ENCODE data around the gene SLC66A3.

DNA sequence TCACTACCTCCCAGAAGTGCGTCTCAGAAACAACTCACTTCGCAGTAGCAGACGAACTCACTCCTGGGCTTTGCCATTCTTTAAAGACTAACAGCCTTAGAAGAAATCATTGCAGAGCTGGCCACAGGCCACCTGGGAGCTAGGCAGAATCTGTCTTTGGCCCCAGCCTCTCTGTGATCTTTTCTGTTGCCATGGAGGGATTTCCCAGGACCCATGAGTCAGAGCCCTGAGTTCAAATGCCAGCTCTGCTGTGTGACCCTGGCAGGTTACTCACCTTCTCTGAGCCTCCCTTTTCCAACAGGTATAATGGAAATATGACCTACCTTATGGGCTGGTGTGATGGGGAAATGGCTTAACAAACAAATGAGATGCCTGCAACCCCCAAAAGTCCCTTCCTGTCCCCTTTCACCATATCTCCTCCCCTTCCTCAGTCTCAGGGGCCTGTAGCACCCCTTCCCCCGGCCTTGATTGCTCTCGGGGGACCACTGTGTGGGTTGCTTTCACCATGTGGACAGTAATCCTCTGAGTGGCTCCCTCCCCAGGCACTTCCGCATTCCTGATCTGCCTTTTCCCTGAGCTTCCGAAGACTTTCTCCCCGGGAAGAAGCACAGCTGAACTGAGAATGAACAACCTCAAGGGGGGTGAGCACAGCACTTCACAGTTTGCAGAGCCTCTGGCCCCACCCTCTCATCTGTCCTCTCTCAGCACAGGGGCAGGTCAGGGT lies 34.0 kb upstream of the SLC66A3 start:
- no peak for TF ChIP-seq JUN (IDR thresholded peaks at IDR 0.05; ENCODE audit: borderline replicate concordance, insufficient read depth, insufficient read length, low read depth)
- TF ChIP-seq, protein P1, sequence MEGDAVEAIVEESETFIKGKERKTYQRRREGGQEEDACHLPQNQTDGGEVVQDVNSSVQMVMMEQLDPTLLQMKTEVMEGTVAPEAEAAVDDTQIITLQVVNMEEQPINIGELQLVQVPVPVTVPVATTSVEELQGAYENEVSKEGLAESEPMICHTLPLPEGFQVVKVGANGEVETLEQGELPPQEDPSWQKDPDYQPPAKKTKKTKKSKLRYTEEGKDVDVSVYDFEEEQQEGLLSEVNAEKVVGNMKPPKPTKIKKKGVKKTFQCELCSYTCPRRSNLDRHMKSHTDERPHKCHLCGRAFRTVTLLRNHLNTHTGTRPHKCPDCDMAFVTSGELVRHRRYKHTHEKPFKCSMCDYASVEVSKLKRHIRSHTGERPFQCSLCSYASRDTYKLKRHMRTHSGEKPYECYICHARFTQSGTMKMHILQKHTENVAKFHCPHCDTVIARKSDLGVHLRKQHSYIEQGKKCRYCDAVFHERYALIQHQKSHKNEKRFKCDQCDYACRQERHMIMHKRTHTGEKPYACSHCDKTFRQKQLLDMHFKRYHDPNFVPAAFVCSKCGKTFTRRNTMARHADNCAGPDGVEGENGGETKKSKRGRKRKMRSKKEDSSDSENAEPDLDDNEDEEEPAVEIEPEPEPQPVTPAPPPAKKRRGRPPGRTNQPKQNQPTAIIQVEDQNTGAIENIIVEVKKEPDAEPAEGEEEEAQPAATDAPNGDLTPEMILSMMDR (IDR thresholded peaks at IDR 0.05; ENCODE audit: extremely low read depth in 1 of 2, insufficient read depth in 1 of 2, low read depth in 1 of 2, low read length in 2 of 2) = no peak
- no peak for TF ChIP-seq POLR2AphosphoS5 (IDR thresholded peaks at IDR 0.05; ENCODE audit: insufficient read depth, low read depth, low read length)
- TF ChIP-seq EZH2 (IDR thresholded peaks at IDR 0.05; ENCODE audit: borderline replicate concordance, low read depth, low read length, severe bottlenecking) = no peak
